DOHH2 (cell line): ENCODE results near the gene C4A.

Experiments used
- H3F3A ChIP-seq: fragments of 200-600 bp; sonication (generic), shearing (Covaris generic); 2 replicates; pipeline ENCODE4 v1.6.0; 2016; ENCODE audit warnings: antibody characterized with exemption, mild to moderate bottlenecking; ENCODE audit not compliant: control insufficient read depth, insufficient read depth
- H3K27ac ChIP-seq: fragments of 200-600 bp; sonication (generic); 2 replicates; pipeline ENCODE4 v1.5.1; 2014; ENCODE audit warnings: low read depth, mild to moderate bottlenecking, low read length, moderate library complexity
- H3K27me3 ChIP-seq: fragments of 200-600 bp; sonication (generic); 2 replicates; pipeline ENCODE4 v1.6.1; 2014; ENCODE audit warnings: mild to moderate bottlenecking, low read length, mixed read lengths; ENCODE audit not compliant: control insufficient read depth
- H3K36me3 ChIP-seq: fragments of 200-600 bp; sonication (generic); 2 replicates; pipeline ENCODE4 v1.6.1; 2014; ENCODE audit warnings: mild to moderate bottlenecking, low read length, moderate library complexity, mixed read lengths; ENCODE audit not compliant: control insufficient read depth
- H3K4me1 ChIP-seq: fragments of 200-600 bp; sonication (generic); 2 replicates; pipeline ENCODE4 v1.6.1; 2014; ENCODE audit warnings: mild to moderate bottlenecking, low read length, mixed read lengths; ENCODE audit not compliant: control insufficient read depth
- H3K4me2 ChIP-seq: fragments of 200-600 bp; sonication (generic); 2 replicates; pipeline ENCODE4 v1.6.0; 2014; ENCODE audit warnings: mild to moderate bottlenecking, low read length, moderate library complexity
- H3K4me3 ChIP-seq: fragments of 200-600 bp; sonication (generic); 2 replicates; pipeline ENCODE4 v1.5.1; 2014; ENCODE audit warnings: mild to moderate bottlenecking, low read length, mixed read lengths
- H3K79me2 ChIP-seq: fragments of 200-600 bp; sonication (generic); 2 replicates; pipeline ENCODE4 v1.6.1; 2014; ENCODE audit warnings: mild to moderate bottlenecking, low read length, mixed read lengths; ENCODE audit not compliant: control insufficient read depth
- H3K9me2 ChIP-seq: fragments of 200-600 bp; sonication (generic); replicated peaks from 2 replicates; pipeline ENCODE4 v1.6.1; 2014; ENCODE audit warnings: mild to moderate bottlenecking, low read length, mixed read lengths; ENCODE audit not compliant: control insufficient read depth
- H3K9me3 ChIP-seq: fragments of 200-600 bp; sonication (generic); 2 replicates; pipeline ENCODE4 v1.6.1; 2014; ENCODE audit warnings: antibody characterized with exemption, low read length, mixed read lengths; ENCODE audit not compliant: control insufficient read depth, insufficient read depth
- H4K20me1 ChIP-seq: fragments of 200-600 bp; sonication (generic); 2 replicates; pipeline ENCODE4 v1.6.0; 2014; ENCODE audit warnings: low read depth, mild to moderate bottlenecking, antibody characterized with exemption, low read length, moderate library complexity; ENCODE audit not compliant: control insufficient read depth, insufficient read depth
- EZH2phosphoT487 ChIP-seq: fragments of 200-600 bp; sonication (generic); IDR thresholded peaks from 2 replicates; pipeline ENCODE4 v1.6.1; 2017; ENCODE audit warnings: borderline replicate concordance, mild to moderate bottlenecking, antibody characterized with exemption, low read length, moderate library complexity, mixed read lengths
- TF ChIP-seq, protein P1 (sequence below): fragments of 200-600 bp; sonication (generic); IDR thresholded peaks from one replicate; pipeline ENCODE4 v1.5.1; 2014; ENCODE audit warnings: antibody characterized with exemption, mild to moderate bottlenecking, low read depth, low read length; ENCODE audit not compliant: poor library complexity, severe bottlenecking

Gene C4A

DNA sequence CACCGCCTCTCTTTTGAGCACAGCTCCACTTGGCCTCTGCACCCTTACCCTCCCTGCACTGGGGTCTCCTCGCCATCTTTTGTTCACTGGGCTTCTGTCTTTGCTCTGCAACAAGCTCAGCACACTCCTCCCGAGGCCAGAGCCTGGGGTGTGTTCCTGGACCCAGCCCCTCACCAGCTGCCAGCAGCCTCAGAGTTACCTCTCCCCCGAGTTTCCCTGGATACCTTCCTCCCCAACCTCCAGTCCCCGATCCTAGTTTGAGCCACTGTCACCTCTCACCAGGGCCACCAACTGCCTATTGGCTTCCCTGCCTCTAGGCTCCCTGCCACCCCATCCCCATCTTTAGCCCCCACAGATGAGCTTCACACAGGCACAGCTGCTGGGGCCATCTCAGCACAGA is 68.7 kb downstream of the C4A start:
- H3F3A ChIP-seq = no peaks in the 10 kb centered on the region
- no peaks in the 10 kb centered on the region for H4K20me1 ChIP-seq
- no peak overlapping the region for H3K27ac ChIP-seq
- no peaks in the 10 kb centered on the region for H3K79me2 ChIP-seq
- no peaks in the 10 kb centered on the region for H3K36me3 ChIP-seq
- H3K27me3 ChIP-seq = peaks cover 7% of the 10 kb centered on the region; the same call in 1 of the 2 replicates
- no peak for TF ChIP-seq EZH2phosphoT487
- TF ChIP-seq, protein P1, sequence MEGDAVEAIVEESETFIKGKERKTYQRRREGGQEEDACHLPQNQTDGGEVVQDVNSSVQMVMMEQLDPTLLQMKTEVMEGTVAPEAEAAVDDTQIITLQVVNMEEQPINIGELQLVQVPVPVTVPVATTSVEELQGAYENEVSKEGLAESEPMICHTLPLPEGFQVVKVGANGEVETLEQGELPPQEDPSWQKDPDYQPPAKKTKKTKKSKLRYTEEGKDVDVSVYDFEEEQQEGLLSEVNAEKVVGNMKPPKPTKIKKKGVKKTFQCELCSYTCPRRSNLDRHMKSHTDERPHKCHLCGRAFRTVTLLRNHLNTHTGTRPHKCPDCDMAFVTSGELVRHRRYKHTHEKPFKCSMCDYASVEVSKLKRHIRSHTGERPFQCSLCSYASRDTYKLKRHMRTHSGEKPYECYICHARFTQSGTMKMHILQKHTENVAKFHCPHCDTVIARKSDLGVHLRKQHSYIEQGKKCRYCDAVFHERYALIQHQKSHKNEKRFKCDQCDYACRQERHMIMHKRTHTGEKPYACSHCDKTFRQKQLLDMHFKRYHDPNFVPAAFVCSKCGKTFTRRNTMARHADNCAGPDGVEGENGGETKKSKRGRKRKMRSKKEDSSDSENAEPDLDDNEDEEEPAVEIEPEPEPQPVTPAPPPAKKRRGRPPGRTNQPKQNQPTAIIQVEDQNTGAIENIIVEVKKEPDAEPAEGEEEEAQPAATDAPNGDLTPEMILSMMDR = no peak
- no peaks in the 10 kb centered on the region for H3K9me3 ChIP-seq
- no peaks in the 10 kb centered on the region for H3K9me2 ChIP-seq
- H3K4me1 ChIP-seq = no peaks in the 10 kb centered on the region
- H3K4me2 ChIP-seq = no peak overlapping the region
- H3K4me3 ChIP-seq = no peak overlapping the region
